ENCODE data around the gene ADM2. TPM values are rescaled to one million over a fixed set of nuclear protein-coding genes. Genes with fewer than 3 reads are reported as not detected.

ADM2 gene
- total RNA-seq, 2 donors from 2014 or later: 4.0 to 4.2 TPM

- no peaks in the 10 kb centered on the region for H3K4me1 ChIP-seq (ENCODE audit: control insufficient read depth, insufficient read depth, low read length)
- Mint-ChIP-seq H3K4me3 (no peak overlapping the region), H3K27ac (no peak overlapping the region), H3K9me3 (no peaks in the 10 kb centered on the region), H3K36me3 (ENCODE audit: low read depth) (peaks cover 22% of the 10 kb centered on the region), H3K27me3 (ENCODE audit: insufficient read depth) (peaks cover under 1% of the 10 kb centered on the region), H3K4me1 (peaks cover 6% of the 10 kb centered on the region)
- WGBS, 2 experiments (ENCODE audit: insufficient coverage in 1 of 2, insufficient read length in 1 of 2): 92 to 94% methylated on average over 9 to 10 of the region's 10 CpGs
- H3K9me3 ChIP-seq (ENCODE audit: control insufficient read depth, low read length): no peaks in the 10 kb centered on the region
- no peak overlapping the region for H3K9ac ChIP-seq (ENCODE audit: extremely low read depth, low read length, poor library complexity, severe bottlenecking)
- H3K36me3 ChIP-seq (ENCODE audit: control insufficient read depth, insufficient read depth, low read length): peaks cover 26% of the 10 kb centered on the region
- DNase-seq: no peak
- TF ChIP-seq CTCF (conservative IDR thresholded peaks at IDR 0.05): no peak
- H3K27ac ChIP-seq (ENCODE audit: low read depth, low read length): no peak overlapping the region
- H3K27me3 ChIP-seq (ENCODE audit: control insufficient read depth, insufficient read depth, low read length, poor library complexity, severe bottlenecking): no peaks in the 10 kb centered on the region
- H3K4me3 ChIP-seq (ENCODE audit: low read length): no peak overlapping the region
These were observed 40.4 kb downstream of the ADM2 start for GRCh38 chr22:50521710-50522109.

- no peak for TF ChIP-seq CTCF (conservative IDR thresholded peaks at IDR 0.05)
- Histone ChIP-seq H3K9me3 (ENCODE audit: control insufficient read depth, low read length) (no peaks in the 10 kb centered on the region), H3K27me3 (ENCODE audit: control insufficient read depth, insufficient read depth, low read length, poor library complexity, severe bottlenecking) (no peaks in the 10 kb centered on the region), H3K9ac (ENCODE audit: extremely low read depth, low read length, poor library complexity, severe bottlenecking) (no peak overlapping the region), H3K4me1 (ENCODE audit: control insufficient read depth, insufficient read depth, low read length) (no peaks in the 10 kb centered on the region), H3K36me3 (ENCODE audit: control insufficient read depth, insufficient read depth, low read length) (peaks cover 25% of the 10 kb centered on the region), H3K27ac (ENCODE audit: low read depth, low read length) (no peak overlapping the region), H3K4me3 (ENCODE audit: low read length) (no peak overlapping the region)
- peaks cover 5% of the 10 kb centered on the region for H3K27me3 Mint-ChIP-seq (ENCODE audit: insufficient read depth)
- H3K4me1 Mint-ChIP-seq: peaks cover 9% of the 10 kb centered on the region
- H3K9me3 Mint-ChIP-seq: no peaks in the 10 kb centered on the region
- DNase-seq: no peak
- no peak overlapping the region for H3K27ac Mint-ChIP-seq
- no peak overlapping the region for H3K4me3 Mint-ChIP-seq
- peaks cover 22% of the 10 kb centered on the region for H3K36me3 Mint-ChIP-seq (ENCODE audit: low read depth)
- 95% methylated on average over 6 to 15 of the region's 15 CpGs for WGBS, 2 experiments (ENCODE audit: insufficient coverage in 1 of 2, insufficient read length in 1 of 2)
These were observed 41.0 kb downstream of the ADM2 start for GRCh38 chr22:50522208-50522805.

GRCh38 chr22:50522806-50523438 is 41.6 kb downstream of the ADM2 start:
- H3K9me3 ChIP-seq (ENCODE audit: control insufficient read depth, low read length): no peaks in the 10 kb centered on the region
- peaks cover under 1% of the 10 kb centered on the region for H3K27me3 ChIP-seq (ENCODE audit: control insufficient read depth, insufficient read depth, low read length, poor library complexity, severe bottlenecking)
- no peak overlapping the region for H3K4me3 ChIP-seq (ENCODE audit: low read length)
- H3K27ac ChIP-seq (ENCODE audit: low read depth, low read length): no peak overlapping the region
- no peak for DNase-seq
- H3K4me1 ChIP-seq (ENCODE audit: control insufficient read depth, insufficient read depth, low read length): no peaks in the 10 kb centered on the region
- TF ChIP-seq CTCF (conservative IDR thresholded peaks at IDR 0.05): no peak
- no peak overlapping the region for H3K9ac ChIP-seq (ENCODE audit: extremely low read depth, low read length, poor library complexity, severe bottlenecking)
- Mint-ChIP-seq H3K4me3 (peak overlapping the region; percentile 8), H3K27me3 (ENCODE audit: insufficient read depth) (peaks cover 11% of the 10 kb centered on the region), H3K9me3 (no peaks in the 10 kb centered on the region), H3K36me3 (ENCODE audit: low read depth) (peaks cover 18% of the 10 kb centered on the region), H3K4me1 (peaks cover 9% of the 10 kb centered on the region), H3K27ac (no peak overlapping the region)
- 95 to 96% methylated on average over 12 to 22 of the region's 22 CpGs for WGBS, 2 experiments (ENCODE audit: insufficient coverage in 1 of 2, insufficient read length in 1 of 2)
- H3K36me3 ChIP-seq (ENCODE audit: control insufficient read depth, insufficient read depth, low read length): peaks cover 25% of the 10 kb centered on the region

All from endodermal cell (in vitro differentiated cells).